Left ventricle myocardium inferior (tissue), 1 donor: Measurements from ENCODE around the gene RBM38. TPM values are rescaled to one million over a fixed set of nuclear protein-coding genes. Genes with fewer than 3 reads are reported as not detected.
"Not testable (repeated sequence)": the region's sequence is repeated elsewhere in the genome, so short reads cannot be mapped to it uniquely, and the experiment has no call there.

Source experiments
- DNase-seq: peaks from one replicate; pipeline ENCODE4 v3.0.0-alpha.2; 2020
- H3K27ac ChIP-seq: fragments of 200-600 bp; replicated peaks from 2 replicates; pipeline ENCODE4 v1.8.0; 2021
- H3K27me3 ChIP-seq: fragments of 200-600 bp; 2 replicates; pipeline ENCODE4 v1.8.0; 2021; ENCODE audit warnings: low read depth
- H3K36me3 ChIP-seq: fragments of 200-600 bp; 2 replicates; pipeline ENCODE4 v1.8.0; 2021
- H3K4me1 ChIP-seq: fragments of 200-600 bp; 2 replicates; pipeline ENCODE4 v1.8.0; 2021
- H3K4me3 ChIP-seq: fragments of 200-600 bp; 2 replicates; pipeline ENCODE4 v1.8.0; 2021; ENCODE audit warnings: mild to moderate bottlenecking, moderate library complexity
- H3K9me3 ChIP-seq: fragments of 200-600 bp; replicated peaks from 2 replicates; pipeline ENCODE4 v1.8.0; 2021
- CTCF ChIP-seq: fragments of 200-600 bp; IDR thresholded peaks from 2 replicates; pipeline ENCODE4 v1.8.0; 2021; ENCODE audit warnings: antibody characterized with exemption, mild to moderate bottlenecking, borderline replicate concordance
- intact Hi-C: fragments of 100-400 bp; cut with micrococcal nuclease; formaldehyde crosslinking; loops from one replicate; pipeline ENCODE4 v1.11.0; 2022
- total RNA-seq: library from RNA; stranded (reverse); fragmentation: NEBNext Ultra II Directional; extraction: Animal tissue kit (Norgen Biotek cat#: 25700); gene quantifications from one replicate; pipeline ENCODE4 v1.2.1, GENCODE V29; 2021
- donor health status: DM: no; HTN: yes; CAD: no; lungs with severe emphysema.

Gene RBM38
- total RNA-seq, 1 donor from 2014 or later = 75.5 TPM

- Histone ChIP-seq H3K4me1 (peaks cover 6% of the 10 kb centered on the region), H3K4me3 (no peak overlapping the region), H3K9me3 (no peaks in the 10 kb centered on the region), H3K36me3 (no peaks in the 10 kb centered on the region), H3K27ac (no peak overlapping the region), H3K27me3 (no peaks in the 10 kb centered on the region)
- no peak for TF ChIP-seq CTCF
- intact Hi-C loops = no loop called here
- DNase-seq = no peak
These were observed 23.8 kb downstream of the RBM38 start for GRCh38 chr20:57414867-57415592.

DNA sequence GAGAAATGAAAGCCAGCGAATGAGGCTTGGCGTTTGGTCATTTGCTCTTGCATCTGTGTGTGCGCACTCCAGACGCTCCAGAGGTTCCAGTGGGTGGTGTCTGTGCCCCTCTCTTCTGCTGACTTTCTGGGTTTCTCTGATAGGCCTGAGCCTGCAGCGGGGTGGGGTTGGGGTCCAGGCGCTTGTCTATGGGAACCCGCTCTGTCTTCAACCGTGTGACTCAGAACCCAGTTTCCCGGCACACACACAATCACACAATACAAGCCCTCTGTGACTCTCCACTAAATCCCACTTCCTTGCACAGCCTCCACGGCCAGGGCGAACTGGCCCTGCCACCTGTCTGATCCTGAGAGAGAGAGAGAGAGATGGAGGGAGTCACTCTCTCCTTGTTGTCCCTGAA lies 24.6 kb downstream of the RBM38 start:
- Histone ChIP-seq H3K36me3 (no peaks in the 10 kb centered on the region), H3K9me3 (no peaks in the 10 kb centered on the region), H3K27me3 (peaks cover 2% of the 10 kb centered on the region), H3K4me1 (no peaks in the 10 kb centered on the region), H3K4me3 (no peak overlapping the region), H3K27ac (no peak overlapping the region)
- no peak for TF ChIP-seq CTCF
- DNase-seq = no peak
- intact Hi-C loops = no loop called here

GRCh38 chr20:57416296-57417022 lies 25.3 kb downstream of the RBM38 start:
- Histone ChIP-seq H3K36me3 (no peaks in the 10 kb centered on the region), H3K4me1 (no peaks in the 10 kb centered on the region), H3K27ac (no peak overlapping the region), H3K27me3 (peaks cover 9% of the 10 kb centered on the region), H3K4me3 (no peak overlapping the region), H3K9me3 (no peaks in the 10 kb centered on the region)
- no peak for DNase-seq
- intact Hi-C loops = no loop called here
- no peak for TF ChIP-seq CTCF

- Histone ChIP-seq H3K9me3 (no peaks in the 10 kb centered on the region), H3K36me3 (no peaks in the 10 kb centered on the region), H3K27ac (no peak overlapping the region), H3K4me3 (no peak overlapping the region), H3K27me3 (peaks cover 11% of the 10 kb centered on the region), H3K4me1 (no peaks in the 10 kb centered on the region)
- no peak for DNase-seq
- intact Hi-C loops = no loop called here
- no peak for TF ChIP-seq CTCF
These were observed 26.0 kb downstream of the RBM38 start for GRCh38 chr20:57417051-57417689.

DNA sequence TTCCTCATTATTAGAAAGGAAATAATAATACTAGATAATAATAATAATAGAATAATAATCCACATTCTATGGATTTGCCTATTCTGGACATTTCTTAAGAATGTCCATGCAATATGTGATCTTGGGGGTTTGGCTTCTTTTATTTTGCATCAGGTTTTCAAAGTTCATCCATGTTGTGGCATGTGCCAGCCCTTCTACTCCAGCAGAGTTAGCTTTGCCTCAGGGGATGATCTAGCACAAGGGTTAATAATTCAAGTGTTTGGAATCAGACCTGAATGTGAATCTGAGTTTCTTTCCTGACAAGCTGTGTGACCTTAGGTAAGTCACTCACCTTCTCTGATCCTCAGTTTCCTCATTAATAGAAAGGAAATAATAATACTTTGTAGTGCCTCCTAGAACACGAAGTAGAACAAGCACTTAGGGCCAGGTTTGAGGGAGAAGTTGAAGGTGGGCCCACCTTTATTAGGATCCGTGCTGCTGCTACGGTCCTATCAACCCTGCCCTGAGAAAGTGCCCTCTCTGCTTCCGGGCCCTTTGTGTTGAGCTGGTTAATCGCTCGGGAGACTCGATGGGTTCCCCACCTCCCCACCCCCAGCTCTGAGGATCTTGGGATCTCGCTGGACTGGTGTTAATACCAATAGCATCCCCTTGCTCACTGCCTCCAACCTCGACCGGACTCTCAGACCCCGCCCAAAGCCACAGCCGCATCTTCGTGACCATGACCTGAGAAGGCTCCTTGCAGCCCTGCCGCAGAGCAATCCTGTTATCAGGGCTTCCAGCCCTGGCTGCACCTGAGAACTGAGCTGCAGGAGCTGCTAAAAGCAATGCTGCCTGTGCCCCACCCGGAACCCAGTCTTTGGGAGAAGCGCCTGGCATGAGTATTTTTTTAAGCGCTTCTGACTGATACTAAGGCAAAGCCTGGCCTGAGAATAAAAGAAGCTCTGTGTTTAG lies 26.9 kb downstream of the RBM38 start:
- no peaks in the 10 kb centered on the region for H3K4me1 ChIP-seq
- H3K4me3 ChIP-seq = no peak overlapping the region
- H3K27me3 ChIP-seq = peaks cover 11% of the 10 kb centered on the region
- intact Hi-C loops = no loop called here
- no peak for TF ChIP-seq CTCF
- no peaks in the 10 kb centered on the region for H3K9me3 ChIP-seq
- DNase-seq = no peak
- H3K36me3 ChIP-seq = no peaks in the 10 kb centered on the region
- no peak overlapping the region for H3K27ac ChIP-seq

- intact Hi-C loops, H3K9me3 ChIP-seq, H3K4me1 ChIP-seq, H3K27ac ChIP-seq, H3K4me3 ChIP-seq, DNase-seq, H3K36me3 ChIP-seq: not testable (repeated sequence)
- peaks cover 11% of the 10 kb centered on the region for H3K27me3 ChIP-seq
These were observed 28.3 kb downstream of the RBM38 start for GRCh38 chr20:57419479-57419878.
